GM19351 (cell line): ENCODE data around the gene PTPRD.

Experiments used
- ATAC-seq: cut with Tn5 transposase; IDR thresholded peaks from one replicate; pipeline ENCODE4 v1.9.1; 2021; ENCODE audit warnings: mild to moderate bottlenecking, moderate library complexity; ENCODE audit not compliant: unreplicated experiment

The PTPRD gene

DNA sequence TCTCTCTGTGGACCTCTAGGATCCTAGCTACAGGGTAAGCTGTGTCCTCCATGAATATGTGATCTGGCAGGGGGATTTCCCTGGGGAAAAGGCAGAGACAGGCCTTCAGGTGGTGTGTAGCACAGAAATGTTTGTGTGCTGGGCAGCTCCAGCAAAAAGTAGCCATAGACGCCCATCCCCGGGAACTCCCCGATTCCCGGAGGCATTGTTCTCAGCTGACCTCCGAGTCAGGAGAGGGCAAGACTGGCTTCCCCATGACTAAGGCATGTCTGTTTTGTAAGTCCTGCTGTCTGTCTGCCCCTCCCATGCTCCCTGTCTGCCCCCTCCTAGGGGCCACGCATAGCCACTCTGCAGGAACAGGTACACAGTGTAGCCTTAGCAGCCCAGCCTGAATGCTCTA is 834.5 kb downstream of the PTPRD start:
- ATAC-seq = no peak

- ATAC-seq = no peak
Observed at GRCh38 chr9:9774471-9774870, 838.3 kb downstream of the PTPRD start.

GRCh38 chr9:9771314-9771713 is 841.5 kb downstream of the PTPRD start:
- no peak for ATAC-seq

- ATAC-seq = no peak
Observed at GRCh38 chr9:9764821-9765220, 848.0 kb downstream of the PTPRD start.

GRCh38 chr9:9754186-9754585 is 858.6 kb downstream of the PTPRD start:
- no peak for ATAC-seq

- ATAC-seq = no peak
Observed at GRCh38 chr9:9753266-9753665, 859.5 kb downstream of the PTPRD start.

DNA sequence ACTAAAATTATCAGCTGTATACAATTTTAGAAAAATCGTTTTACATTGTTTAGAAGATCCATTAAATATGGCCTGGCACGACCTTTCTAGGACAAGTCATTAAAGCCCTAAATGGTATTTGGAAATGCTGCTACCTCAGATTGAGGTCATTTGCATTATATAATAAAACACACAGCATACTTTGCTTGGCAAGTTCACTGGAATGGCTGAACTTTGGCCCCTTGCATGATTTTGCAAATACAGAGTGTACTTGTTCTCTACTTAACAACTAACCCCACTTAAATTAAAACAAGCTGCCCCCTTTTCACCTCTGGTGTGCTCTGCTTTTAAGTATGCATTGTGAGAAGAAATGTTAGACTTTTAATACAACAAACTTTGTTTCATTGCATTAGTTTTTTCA is 860.1 kb downstream of the PTPRD start:
- ATAC-seq = no peak

- ATAC-seq = no peak
Observed at GRCh38 chr9:9751996-9752395, 860.8 kb downstream of the PTPRD start.

DNA sequence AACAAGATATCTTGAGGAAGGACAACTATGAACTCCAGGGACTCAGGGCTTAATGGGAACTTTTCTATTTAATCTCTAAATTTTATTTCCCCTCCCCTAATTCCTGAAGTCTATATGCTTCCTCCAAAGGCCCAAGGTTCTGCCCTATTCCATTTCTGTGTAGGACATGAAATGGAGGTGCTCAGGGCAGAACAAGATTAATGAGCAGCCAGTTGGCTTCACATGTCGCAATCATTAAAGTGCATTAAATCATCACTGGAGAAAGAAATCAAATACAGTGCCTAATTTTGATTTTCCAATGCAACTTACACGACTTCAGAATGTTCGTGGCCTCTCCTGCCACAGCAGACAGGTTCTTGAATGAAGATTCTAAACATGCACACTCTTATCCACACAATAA is 862.1 kb downstream of the PTPRD start:
- no peak for ATAC-seq

GRCh38 chr9:9749591-9749990 is 863.2 kb downstream of the PTPRD start:
- ATAC-seq = no peak

GRCh38 chr9:9747787-9748186 is 865.0 kb downstream of the PTPRD start:
- no peak for ATAC-seq

DNA sequence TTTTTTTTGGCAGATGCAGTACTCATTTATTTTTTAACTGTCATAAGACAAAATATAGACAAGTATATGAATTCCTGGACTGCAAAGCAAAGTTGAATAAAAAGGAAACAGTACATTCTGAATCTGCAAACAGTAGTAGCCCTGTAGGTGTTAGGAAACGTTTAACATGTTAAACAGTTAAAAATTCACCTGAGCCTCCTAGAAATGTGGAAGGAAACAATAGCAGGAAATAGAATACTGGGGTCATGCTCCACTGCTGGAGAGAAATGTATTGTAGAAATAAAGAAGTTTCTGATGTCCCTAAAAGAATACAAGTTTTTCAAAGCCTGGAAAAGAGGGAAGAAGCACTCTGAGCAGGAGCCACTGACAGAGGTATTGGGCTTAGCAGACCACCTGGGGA is 866.0 kb downstream of the PTPRD start:
- no peak for ATAC-seq

- no peak for ATAC-seq
Observed at GRCh38 chr9:9743822-9744221, 869.0 kb downstream of the PTPRD start.

- ATAC-seq = no peak
Observed at GRCh38 chr9:9730174-9730573, 882.6 kb downstream of the PTPRD start.

- no peak for ATAC-seq
Observed at GRCh38 chr9:9729082-9729481, 883.7 kb downstream of the PTPRD start.

- no peak for ATAC-seq
Observed at GRCh38 chr9:9719373-9720112, 893.3 kb downstream of the PTPRD start.

DNA sequence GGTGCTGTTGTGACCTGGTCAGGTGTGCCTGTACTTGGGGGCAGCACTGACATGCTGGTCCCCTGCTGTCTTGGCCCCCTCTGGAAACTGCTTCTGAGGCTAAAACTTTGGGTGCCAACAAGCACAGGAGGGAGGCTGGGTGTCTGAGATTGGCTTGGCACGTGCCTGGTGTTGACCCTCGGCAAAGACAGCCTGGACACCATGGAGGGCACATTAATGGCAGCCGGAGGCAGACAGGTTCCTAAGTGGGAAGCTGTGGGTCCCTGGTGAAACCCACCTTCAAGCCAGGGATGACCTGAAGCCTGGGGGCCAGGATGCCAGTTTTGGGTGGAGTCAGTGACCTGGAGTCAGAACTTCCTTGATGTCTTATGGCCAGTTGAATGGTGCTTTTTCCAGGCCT is 894.1 kb downstream of the PTPRD start:
- no peak for ATAC-seq

GRCh38 chr9:9679433-9679832 is 933.4 kb downstream of the PTPRD start:
- ATAC-seq = no peak

- ATAC-seq = no peak
Observed at GRCh38 chr9:9674461-9674860, 938.3 kb downstream of the PTPRD start.

DNA sequence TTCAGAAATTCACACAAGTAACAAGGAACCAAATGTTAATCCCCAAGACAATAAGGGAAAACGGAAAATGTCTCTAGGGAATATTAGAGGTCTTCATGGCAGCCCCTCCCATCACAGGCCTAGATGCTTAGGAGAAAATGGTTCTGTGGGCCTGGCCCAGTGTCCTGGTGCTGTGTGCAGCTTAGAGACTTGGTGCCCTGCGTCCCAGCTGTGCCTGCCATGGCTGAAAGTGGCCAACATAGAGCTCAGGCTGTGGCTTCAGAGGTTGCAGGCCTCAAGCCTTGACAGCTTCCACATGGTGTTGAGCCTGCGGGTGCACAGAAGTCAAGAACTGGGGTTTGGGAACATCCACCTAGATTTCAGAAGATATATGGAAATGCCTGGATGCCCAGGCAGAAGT is 942.3 kb downstream of the PTPRD start:
- ATAC-seq = no peak

- no peak for ATAC-seq
Observed at GRCh38 chr9:9645006-9645405, 967.8 kb downstream of the PTPRD start.

- ATAC-seq = peak; percentile 80
Observed at GRCh38 chr9:9631284-9631683, 981.5 kb downstream of the PTPRD start.

GRCh38 chr9:9625248-9625647 is 987.6 kb downstream of the PTPRD start:
- no peak for ATAC-seq
